HG02852 (cell line): ENCODE measurements around the gene ADIRF.
"Not testable (repeated sequence)": the region's sequence is repeated elsewhere in the genome, so short reads cannot be mapped to it uniquely, and the experiment has no call there.

Experiments
- ATAC-seq: cut with Tn5 transposase; IDR thresholded peaks from one replicate; pipeline ENCODE4 v1.9.1; 2021; ENCODE audit warnings: mild to moderate bottlenecking, moderate library complexity; ENCODE audit not compliant: unreplicated experiment

The ADIRF gene

GRCh38 chr10:86968271-86968993 is at the start of gene ADIRF:
ADIRF (plus strand) TSS chr10:86968482; CDS start chr10:86968545, 63 bp downstream.
- no peak for ATAC-seq

DNA sequence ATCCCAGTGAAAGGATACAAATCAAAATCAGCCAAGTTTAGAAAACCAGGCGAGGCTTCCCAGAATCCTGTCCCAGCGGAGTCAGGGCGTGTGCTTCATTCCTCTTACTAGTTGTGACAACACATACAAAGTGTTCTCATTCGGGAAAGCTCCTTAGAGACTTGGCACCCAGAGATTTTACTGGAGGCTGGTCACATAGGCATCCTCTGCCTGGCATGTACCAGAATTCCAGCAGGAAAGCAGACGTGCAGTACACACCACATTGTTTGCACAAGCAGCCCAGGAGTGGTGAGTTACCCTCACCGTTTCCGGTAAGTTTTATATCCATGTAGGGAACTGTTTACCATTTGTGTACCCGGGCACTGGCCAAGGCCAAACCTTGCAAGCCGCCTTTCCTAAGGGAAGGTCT is 45.7 kb upstream of the ADIRF start:
- ATAC-seq: no peak

- ATAC-seq: no peak
Measured at GRCh38 chr10:86929468-86930380, 38.6 kb upstream of the ADIRF start.

DNA sequence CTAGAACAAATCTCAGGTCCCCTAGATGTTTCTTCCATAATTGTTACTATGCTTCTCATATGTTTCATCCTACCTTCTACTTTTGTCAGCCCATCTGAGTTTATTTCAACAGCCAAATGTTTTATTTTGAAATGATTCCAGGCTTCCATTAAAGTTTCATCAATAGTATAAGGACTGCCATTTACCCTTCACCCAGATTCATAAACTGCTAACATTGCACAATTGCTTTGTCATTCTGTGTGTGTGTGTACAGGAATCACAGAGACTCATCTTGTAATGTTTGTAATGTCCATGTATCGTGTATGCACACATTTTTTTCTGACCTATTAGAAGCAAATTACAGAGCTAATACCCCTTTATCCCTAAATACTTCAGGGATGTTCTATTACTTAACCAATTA is 36.4 kb upstream of the ADIRF start:
- no peak for ATAC-seq

GRCh38 chr10:86932674-86933073 is 35.6 kb upstream of the ADIRF start:
- ATAC-seq: no peak

DNA sequence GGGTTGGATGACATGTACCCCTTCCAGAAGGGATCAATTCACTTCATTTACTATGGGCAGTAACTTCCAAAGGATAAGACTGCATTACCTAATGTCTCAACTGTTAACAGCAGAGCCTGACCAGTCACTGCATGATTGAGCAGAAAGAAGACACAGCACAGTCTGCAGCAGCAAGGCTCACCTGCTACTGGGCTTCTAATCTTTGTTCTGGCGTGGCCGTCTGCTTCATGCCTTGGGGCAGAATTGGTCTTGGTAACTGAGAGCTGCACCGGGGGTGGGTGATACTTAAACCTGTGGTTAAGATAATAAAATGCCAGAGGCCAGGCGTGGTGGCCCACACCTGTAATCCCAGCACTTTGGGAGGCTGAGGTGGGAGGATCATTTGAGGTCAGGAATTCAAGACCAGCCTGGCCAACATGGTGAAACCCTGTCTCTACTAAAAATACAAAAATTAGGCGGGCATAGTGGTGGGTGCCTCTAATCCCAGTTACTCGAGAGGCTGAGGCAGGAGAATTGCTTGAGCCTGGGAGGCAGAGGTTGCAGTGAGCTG is 34.0 kb upstream of the ADIRF start:
- not testable (repeated sequence) for ATAC-seq

DNA sequence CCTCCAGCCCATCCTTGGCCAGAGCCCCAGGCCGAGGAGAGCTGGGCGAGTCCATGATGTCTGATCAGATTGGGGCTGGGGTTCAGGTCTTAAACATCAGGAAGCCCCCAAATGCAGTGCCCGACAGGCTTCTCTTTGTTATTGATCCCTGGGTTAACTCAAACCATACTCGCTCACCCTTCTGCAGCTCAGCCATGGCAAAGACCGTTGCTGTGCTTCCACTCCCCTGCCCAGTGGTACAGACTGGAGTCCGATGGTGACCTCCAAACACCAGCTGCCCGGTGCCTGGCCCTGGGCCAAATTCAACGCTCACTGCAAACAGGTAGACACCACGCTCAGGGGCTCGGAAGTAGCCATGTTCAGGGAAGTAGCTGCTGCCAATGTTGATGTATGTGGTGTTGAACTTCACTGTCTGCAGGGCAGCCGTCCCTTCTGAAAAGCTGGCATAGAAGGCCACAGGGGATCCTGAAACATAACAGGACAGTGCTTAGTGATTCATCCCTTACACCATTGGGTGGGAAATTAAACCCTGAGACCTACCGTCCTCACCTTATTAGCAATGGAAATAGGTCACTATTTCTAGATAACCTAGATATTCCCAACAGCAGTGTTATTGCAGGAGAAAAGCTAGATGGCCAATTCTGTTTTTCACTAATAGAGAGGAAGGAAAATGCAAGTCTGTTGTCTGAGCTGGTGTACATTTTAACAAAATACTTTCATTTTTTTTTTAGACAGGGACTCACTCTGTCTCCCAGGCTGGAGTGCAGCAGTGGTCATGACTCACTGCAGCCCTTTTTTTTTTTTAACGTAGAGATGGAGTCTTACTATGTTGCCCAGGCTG is 31.4 kb upstream of the ADIRF start:
- no peak for ATAC-seq

DNA sequence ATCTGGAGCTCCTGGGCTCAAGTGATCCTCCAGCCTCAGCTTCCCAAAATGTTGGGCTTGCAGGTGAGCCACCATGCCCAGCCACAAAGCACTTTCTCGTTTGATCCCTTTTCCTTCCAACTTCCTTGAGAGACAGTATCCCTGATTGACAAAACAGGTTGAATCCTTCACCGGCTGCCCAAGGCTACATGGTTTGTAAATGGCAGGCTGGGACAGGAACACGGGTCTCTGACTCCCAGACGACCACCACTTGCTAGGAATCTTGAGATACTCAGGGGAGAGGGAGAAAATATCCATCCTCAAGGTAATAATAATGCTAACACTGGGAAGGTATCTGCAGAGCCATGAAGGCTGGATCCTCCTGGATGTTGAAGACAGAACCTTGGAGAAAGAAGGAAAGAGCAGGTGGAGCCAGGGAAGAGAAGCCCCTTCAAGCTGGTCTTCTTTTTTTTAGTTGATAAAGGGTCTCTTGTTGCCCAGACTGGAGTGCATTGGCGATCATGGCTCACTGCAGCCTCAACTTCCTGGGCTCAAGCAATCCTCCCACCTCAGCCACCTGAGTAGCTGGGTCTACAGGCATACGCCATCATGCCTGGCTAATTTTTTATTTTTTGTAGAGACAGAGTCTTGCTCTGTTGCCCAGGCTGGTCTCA is 30.7 kb upstream of the ADIRF start:
- no peak for ATAC-seq

- ATAC-seq: no peak
Measured at GRCh38 chr10:86938260-86938659, 30.0 kb upstream of the ADIRF start.

GRCh38 chr10:86940076-86940475 is 28.2 kb upstream of the ADIRF start:
- ATAC-seq: not testable (repeated sequence)

DNA sequence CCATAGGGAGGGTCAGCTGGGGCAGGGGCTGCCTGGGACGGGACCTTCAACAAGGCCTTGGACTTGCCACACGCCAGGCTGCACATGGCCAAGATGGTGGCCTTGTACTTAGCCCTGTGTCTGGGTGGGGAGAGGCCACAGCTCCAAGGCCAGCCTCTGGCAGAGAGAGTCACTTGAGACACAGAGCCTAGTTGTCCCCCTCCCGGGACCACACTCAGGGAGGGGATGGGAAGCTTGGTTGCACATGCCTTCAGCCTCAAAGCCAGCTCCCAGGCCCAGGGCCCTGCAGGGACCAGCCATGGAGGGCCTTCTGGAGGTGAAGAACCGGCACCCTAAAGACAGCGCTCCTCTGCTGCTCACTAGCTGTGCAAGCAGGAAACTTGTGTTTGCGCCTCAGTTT is 27.6 kb upstream of the ADIRF start:
- no peak for ATAC-seq

DNA sequence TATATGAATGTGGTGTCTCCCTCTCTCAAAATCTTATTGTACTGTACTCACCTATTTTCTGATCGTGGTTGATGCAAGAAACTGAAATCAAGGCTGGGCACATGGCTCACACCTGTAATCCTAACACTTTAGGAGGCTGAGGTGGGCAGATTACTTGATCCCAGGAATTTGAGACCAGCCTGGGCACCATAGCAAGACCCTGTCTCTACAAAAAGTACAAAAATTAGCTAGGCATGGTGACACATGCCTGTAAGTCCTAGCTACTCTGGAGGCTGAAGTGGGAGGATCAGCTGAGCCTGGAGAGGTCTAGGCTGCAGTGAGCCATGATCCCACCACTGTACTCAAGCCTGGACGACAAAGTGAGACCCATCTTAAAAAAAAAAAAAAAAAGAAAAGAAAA is 26.9 kb upstream of the ADIRF start:
- ATAC-seq: no peak

DNA sequence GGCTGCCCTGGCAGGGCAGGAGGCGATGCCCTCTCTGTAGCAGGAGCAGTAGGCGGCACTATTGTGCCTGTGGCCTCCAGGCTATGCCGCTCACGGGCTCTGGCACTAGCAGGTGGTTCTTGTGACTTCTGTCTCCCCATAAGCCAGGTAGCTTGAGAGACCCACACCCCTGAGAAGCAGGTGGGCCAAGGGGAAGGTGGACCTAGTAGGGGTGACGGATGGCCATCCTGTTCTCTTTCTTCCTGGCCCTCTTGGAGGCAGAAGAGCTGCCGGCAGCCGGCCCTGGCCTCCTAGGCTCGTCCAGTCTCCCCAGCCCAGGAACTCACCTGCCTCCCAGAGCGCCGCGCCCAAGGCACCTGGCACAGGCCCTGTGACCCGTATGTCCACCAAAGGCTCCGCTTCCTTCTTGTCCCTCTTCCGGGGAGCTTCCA is 26.3 kb upstream of the ADIRF start:
- ATAC-seq: no peak

DNA sequence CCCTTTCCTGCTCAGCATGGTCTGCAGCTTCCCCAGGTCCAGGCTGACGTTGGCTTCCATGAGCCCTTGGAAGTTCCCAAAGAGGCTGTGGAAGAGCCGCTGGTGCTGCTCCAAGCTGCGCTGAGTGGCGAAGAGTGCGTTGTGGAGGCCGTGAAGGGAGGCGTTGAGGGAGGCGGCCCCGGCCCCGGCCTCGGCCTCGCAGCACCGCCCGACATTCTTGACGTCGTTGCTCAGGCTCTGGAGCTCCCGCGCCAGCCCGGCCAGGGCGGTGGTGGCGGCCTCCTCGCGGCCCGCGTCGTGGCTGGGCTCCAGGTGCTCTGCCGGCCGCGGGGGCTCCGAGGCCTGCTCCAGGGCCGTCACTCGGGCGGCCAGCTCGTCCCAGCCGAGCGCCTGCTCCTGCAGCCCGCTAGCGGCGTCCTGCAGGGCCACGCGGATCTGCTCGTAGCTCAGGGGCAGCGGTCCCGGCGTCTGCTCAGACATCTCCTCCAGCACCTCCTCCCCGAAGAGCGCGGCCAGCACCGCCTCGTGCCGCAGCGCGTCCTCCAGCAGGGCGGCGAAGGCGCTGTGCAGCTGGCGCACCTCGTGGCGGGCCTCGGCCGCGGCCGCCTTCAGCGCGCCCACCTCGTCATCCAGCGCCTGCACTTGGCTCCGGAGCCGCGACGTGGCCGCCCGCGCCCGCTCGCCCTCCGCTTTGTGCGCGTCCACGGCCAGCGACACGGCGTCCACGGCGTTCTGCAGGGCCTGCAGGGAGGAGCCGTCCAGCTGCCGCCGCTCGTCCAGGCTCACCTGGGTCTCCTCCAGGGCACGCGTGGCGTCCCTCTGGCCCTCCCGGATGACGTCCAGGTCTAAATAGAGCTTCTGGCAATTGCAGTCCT is 25.6 kb upstream of the ADIRF start:
- ATAC-seq: no peak

- no peak for ATAC-seq
Measured at GRCh38 chr10:86943316-86944030, 24.8 kb upstream of the ADIRF start.

DNA sequence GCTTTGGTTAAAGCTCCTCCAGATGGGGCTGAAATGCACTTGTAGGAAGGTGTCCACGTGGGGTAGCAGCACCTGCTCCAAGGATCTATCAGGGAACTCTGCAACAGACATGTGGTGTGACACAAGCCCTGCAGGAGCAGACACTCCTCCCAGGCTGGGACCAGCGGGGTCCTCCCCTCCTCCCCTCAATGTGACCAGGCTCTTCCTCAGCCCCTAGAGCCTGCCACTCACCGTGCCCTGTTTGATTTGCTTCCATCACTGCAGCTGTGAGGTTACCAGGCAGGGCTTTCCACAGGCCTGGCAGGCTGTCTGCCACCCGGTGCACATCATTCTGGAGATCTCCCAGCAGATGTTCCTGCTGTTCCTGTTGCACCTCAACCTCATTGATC is 24.3 kb upstream of the ADIRF start:
- no peak for ATAC-seq

- ATAC-seq: no peak
Measured at GRCh38 chr10:86944471-86944870, 23.8 kb upstream of the ADIRF start.

- no peak for ATAC-seq
Measured at GRCh38 chr10:86944907-86945306, 23.4 kb upstream of the ADIRF start.
